DND-41 (cell line): ENCODE results near the gene SULF2.

Source experiments
- CTCF ChIP-seq: IDR thresholded peaks from 2 replicates; pipeline ENCODE4 v1.5.1; 2012; ENCODE audit warnings: borderline replicate concordance, low read length, moderate library complexity, mild to moderate bottlenecking; ENCODE audit not compliant: poor library complexity, severe bottlenecking; ENCODE audit errors: extremely low read depth
- EZH2 ChIP-seq: IDR thresholded peaks from 3 replicates; pipeline ENCODE4 v1.6.1; 2012; ENCODE audit warnings: borderline replicate concordance, low read depth, mild to moderate bottlenecking, moderate library complexity, low read length, inconsistent platforms; ENCODE audit not compliant: severe bottlenecking

- TF ChIP-seq CTCF (no peak), EZH2 (no peak)
Observed at GRCh38 chr20:47673671-47673955, 111.7 kb downstream of the SULF2 start.
